ENCODE data around the gene PLAGL2.

PLAGL2 gene

DNA sequence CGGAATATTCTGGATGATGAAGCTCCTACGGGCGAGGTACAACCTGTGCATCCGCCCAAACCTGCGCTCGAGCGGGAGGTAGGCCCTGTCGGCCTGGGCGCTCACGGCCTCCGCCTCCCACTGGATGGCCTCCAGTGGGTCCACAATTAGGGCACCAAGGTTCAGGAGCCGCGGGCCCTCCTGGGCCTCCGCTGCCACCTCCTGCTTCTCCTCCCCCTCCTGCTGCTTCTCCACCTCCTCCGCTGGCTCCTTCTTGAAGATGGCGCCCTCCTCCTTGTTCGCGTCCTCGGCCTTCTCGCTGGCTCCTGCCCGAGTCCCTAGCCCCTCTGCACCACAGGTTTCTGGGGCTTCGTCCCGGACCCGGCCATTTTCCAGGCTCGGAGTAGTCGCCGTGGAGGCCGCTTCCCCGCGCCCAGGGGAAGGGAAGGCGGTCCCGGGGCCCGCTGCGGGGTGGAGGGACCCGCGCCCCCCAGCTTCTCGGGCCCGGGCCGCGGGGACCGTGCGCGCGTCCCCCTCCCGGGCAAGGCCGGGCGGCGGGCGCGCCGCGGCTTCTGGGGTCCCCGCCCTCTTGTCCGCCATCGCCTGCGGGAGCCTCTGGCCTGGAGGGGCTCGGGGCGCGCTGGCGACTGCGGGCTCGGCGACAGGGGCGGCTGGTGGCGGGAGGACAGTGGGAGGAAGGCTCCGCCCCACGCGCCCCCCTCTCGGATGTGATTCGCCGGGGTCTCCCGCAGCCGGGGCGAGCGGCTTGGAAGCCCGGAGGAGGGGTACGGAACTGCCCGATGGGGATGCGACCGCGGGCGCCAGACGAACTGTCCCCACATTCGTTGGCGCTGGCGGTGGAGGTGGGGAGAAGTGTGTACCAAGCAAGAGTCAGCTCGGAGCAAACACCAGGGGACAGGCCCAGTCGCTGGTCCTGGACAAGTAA, 17.6 kb downstream of the PLAGL2 start:
- Histone ChIP-seq H3K36me3 (ENCODE audit: control insufficient read depth in 1 of 2, insufficient read depth in 2 of 2, low read depth in 1 of 2, low read length in 2 of 2) (peaks cover 6 to 28% of the 10 kb centered on the region in 2 experiments), H4K8ac (ENCODE audit: low read length) (peak overlapping the region; percentile 92), H3K4me3 (ENCODE audit: insufficient read depth in 1 of 2, low read depth in 1 of 2, low read length in 2 of 2) (peak overlapping the region; percentile 60 to 75), H2BK120ac (ENCODE audit: low read depth, low read length) (peak overlapping the region; percentile 68), H3K4me2 (ENCODE audit: low read length, poor library complexity, severe bottlenecking) (peak overlapping the region; percentile 75), H3K23ac (ENCODE audit: low read length in 2 of 2) (no peak overlapping the region), H3K9me3 (ENCODE audit: control insufficient read depth, low read length) (no peaks in the 10 kb centered on the region), H2AK5ac (ENCODE audit: low read length, severe bottlenecking) (no peak overlapping the region), H3K4ac (ENCODE audit: low read depth in 1 of 2, low read length in 2 of 2) (peak overlapping the region; percentile 76 to 85), H2BK5ac (ENCODE audit: low read depth, low read length, poor library complexity, severe bottlenecking) (no peak overlapping the region), H3K4me1 (ENCODE audit: control insufficient read depth, insufficient read depth, low read depth, low read length) (peaks cover 22% of the 10 kb centered on the region), H3K9ac (ENCODE audit: low read length) (peak overlapping the region; percentile 94), H3K14ac (ENCODE audit: low read length in 2 of 2) (peak overlapping the region in 1 of 2 experiments; percentile 91), H3K27me3 (ENCODE audit: control insufficient read depth in 1 of 2, insufficient read depth in 1 of 2, low read length in 2 of 2) (no peaks in the 10 kb centered on the region), H3K27ac (ENCODE audit: low read length, poor library complexity, severe bottlenecking) (no peak overlapping the region), H3K79me1 (replicated peaks; ENCODE audit: low read length, poor library complexity, severe bottlenecking) (peaks cover 31% of the 10 kb centered on the region), H2AFZ (ENCODE audit: low read depth, low read length) (peak overlapping the region; percentile 67), H4K91ac (ENCODE audit: low read length) (peak overlapping the region; percentile 76), H2BK15ac (ENCODE audit: low read depth, poor library complexity, severe bottlenecking) (peak overlapping the region; percentile 75), H2BK12ac (ENCODE audit: low read length in 2 of 2) (no peak overlapping the region), H3K18ac (ENCODE audit: low read depth in 1 of 2, low read length in 2 of 2) (peak overlapping the region; percentile 20 to 58)
- WGBS = 11% methylated on average over 83 of the region's 88 CpGs
- peak; percentile 56 for DNase-seq

DNA sequence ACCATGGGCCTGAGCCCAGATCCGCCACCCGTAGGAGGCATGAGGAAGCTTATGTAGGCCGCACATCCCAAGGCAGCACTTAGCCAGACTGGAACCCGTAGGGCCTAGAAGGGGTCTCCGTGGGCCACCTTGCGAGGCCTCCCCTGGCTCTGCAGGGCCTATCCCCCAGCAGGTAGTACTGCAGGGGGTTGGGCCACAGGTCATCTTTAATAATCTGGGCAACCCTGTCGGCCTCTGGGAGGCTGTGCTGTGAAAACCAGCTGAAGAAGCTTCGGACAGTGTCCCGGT, 18.5 kb downstream of the PLAGL2 start:
- 98% methylated on average over 9 of the region's 9 CpGs for WGBS
- H3K9ac ChIP-seq (ENCODE audit: low read length) = peak overlapping the region; percentile 94
- H3K14ac ChIP-seq (ENCODE audit: low read length in 2 of 2) = peak overlapping the region in 1 of 2 experiments; percentile 91
- H2AFZ ChIP-seq (ENCODE audit: low read depth, low read length) = no peak overlapping the region
- no peak overlapping the region for H2BK15ac ChIP-seq (ENCODE audit: low read depth, poor library complexity, severe bottlenecking)
- H3K79me1 ChIP-seq (replicated peaks; ENCODE audit: low read length, poor library complexity, severe bottlenecking) = peaks cover 25% of the 10 kb centered on the region
- H3K4ac ChIP-seq (ENCODE audit: low read depth in 1 of 2, low read length in 2 of 2) = no peak overlapping the region
- H2BK12ac ChIP-seq (ENCODE audit: low read length in 2 of 2) = no peak overlapping the region
- no peak overlapping the region for H2BK120ac ChIP-seq (ENCODE audit: low read depth, low read length)
- H2AK5ac ChIP-seq (ENCODE audit: low read length, severe bottlenecking) = peak overlapping the region; percentile 17
- no peak for DNase-seq
- no peak overlapping the region for H2BK5ac ChIP-seq (ENCODE audit: low read depth, low read length, poor library complexity, severe bottlenecking)
- peak overlapping the region in 1 of 2 experiments; percentile 58 for H3K18ac ChIP-seq (ENCODE audit: low read depth in 1 of 2, low read length in 2 of 2)
- H3K4me3 ChIP-seq (ENCODE audit: insufficient read depth in 1 of 2, low read depth in 1 of 2, low read length in 2 of 2) = peak overlapping the region in 1 of 2 experiments; percentile 75
- no peak overlapping the region for H4K91ac ChIP-seq (ENCODE audit: low read length)
- no peak overlapping the region for H3K4me2 ChIP-seq (ENCODE audit: low read length, poor library complexity, severe bottlenecking)
- peaks cover 0 to 22% of the 10 kb centered on the region in 2 experiments for H3K36me3 ChIP-seq (ENCODE audit: control insufficient read depth in 1 of 2, insufficient read depth in 2 of 2, low read depth in 1 of 2, low read length in 2 of 2)
- no peak overlapping the region for H3K23ac ChIP-seq (ENCODE audit: low read length in 2 of 2)
- H3K9me3 ChIP-seq (ENCODE audit: control insufficient read depth, low read length) = no peaks in the 10 kb centered on the region
- peaks cover 23% of the 10 kb centered on the region for H3K4me1 ChIP-seq (ENCODE audit: control insufficient read depth, insufficient read depth, low read depth, low read length)
- peak overlapping the region; percentile 92 for H4K8ac ChIP-seq (ENCODE audit: low read length)
- no peaks in the 10 kb centered on the region for H3K27me3 ChIP-seq (ENCODE audit: control insufficient read depth in 1 of 2, insufficient read depth in 1 of 2, low read length in 2 of 2)
- no peak overlapping the region for H3K27ac ChIP-seq (ENCODE audit: low read length, poor library complexity, severe bottlenecking)

DNA sequence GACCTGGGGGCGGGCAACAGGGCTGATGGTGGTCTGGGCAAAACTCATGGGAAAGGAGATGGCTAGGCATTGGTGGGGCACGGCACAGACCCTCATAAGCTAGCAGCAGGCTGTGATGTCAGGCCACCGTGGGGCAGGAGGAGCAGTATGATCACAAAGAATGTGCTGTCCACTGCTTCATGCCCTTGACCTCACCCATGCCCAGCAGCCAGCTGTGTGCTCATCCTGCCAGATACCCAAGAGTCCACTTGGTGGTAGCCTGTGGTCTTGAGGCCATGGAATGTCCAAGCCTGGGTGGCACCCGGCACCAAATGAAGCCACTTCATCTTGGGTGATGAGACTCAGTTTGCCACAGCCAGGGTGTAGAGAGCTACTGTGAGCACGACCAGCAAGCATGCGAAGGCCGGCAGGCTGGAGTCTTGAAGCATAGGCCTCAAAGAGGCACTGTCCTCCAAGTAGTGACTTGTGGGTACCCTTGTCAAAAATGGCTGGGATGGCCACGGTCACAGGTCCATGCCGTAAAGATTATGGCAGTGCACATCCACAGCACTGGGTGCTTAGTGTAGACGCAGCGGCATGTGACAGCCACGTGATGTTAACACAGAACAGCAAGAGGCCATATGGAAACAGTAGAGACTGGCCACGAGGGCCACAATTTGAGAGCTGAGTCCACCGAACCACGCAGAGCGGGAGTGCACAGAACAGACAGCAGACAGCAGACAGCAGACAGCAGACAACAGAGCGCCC, 19.0 kb downstream of the PLAGL2 start:
- Histone ChIP-seq H3K9ac (ENCODE audit: low read length) (peak overlapping the region; percentile 94), H3K79me1 (replicated peaks; ENCODE audit: low read length, poor library complexity, severe bottlenecking) (peaks cover 22% of the 10 kb centered on the region), H3K36me3 (ENCODE audit: control insufficient read depth in 1 of 2, insufficient read depth in 2 of 2, low read depth in 1 of 2, low read length in 2 of 2) (peaks cover 0 to 19% of the 10 kb centered on the region in 2 experiments), H2BK15ac (ENCODE audit: low read depth, poor library complexity, severe bottlenecking) (no peak overlapping the region), H3K27me3 (ENCODE audit: control insufficient read depth in 1 of 2, insufficient read depth in 1 of 2, low read length in 2 of 2) (no peaks in the 10 kb centered on the region), H3K4me2 (ENCODE audit: low read length, poor library complexity, severe bottlenecking) (no peak overlapping the region), H3K18ac (ENCODE audit: low read depth in 1 of 2, low read length in 2 of 2) (no peak overlapping the region), H3K14ac (ENCODE audit: low read length in 2 of 2) (no peak overlapping the region), H2AFZ (ENCODE audit: low read depth, low read length) (no peak overlapping the region), H3K4me1 (ENCODE audit: control insufficient read depth, insufficient read depth, low read depth, low read length) (peaks cover 23% of the 10 kb centered on the region), H2AK5ac (ENCODE audit: low read length, severe bottlenecking) (no peak overlapping the region), H3K9me3 (ENCODE audit: control insufficient read depth, low read length) (no peaks in the 10 kb centered on the region), H3K27ac (ENCODE audit: low read length, poor library complexity, severe bottlenecking) (no peak overlapping the region), H3K4me3 (ENCODE audit: insufficient read depth in 1 of 2, low read depth in 1 of 2, low read length in 2 of 2) (no peak overlapping the region), H2BK12ac (ENCODE audit: low read length in 2 of 2) (no peak overlapping the region), H4K91ac (ENCODE audit: low read length) (no peak overlapping the region), H2BK5ac (ENCODE audit: low read depth, low read length, poor library complexity, severe bottlenecking) (no peak overlapping the region), H4K8ac (ENCODE audit: low read length) (no peak overlapping the region), H2BK120ac (ENCODE audit: low read depth, low read length) (no peak overlapping the region), H3K4ac (ENCODE audit: low read depth in 1 of 2, low read length in 2 of 2) (no peak overlapping the region), H3K23ac (ENCODE audit: low read length in 2 of 2) (no peak overlapping the region)
- DNase-seq = no peak
- WGBS = 97% methylated on average over 17 of the region's 17 CpGs

DNA sequence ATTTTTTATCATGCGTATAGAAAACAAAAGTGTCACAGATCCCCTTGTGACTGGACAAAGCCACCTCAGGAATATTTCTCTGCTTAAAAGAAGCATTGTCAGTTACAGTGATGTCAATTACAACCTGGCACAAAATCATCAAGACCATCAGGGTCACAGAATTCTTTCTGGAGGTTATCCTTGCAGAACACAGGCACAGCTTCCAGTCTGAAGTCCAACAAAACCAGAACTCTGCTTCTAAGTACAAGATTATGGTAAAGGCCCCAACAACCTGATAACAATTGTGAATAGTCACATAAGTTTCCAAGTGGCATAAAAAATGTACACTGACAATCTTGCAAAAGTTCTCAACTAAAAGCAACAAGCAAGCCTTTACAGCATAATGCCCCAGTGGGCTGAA, 21.0 kb downstream of the PLAGL2 start:
- Histone ChIP-seq H3K14ac (ENCODE audit: low read length in 2 of 2) (no peak overlapping the region), H3K4me3 (ENCODE audit: insufficient read depth in 1 of 2, low read depth in 1 of 2, low read length in 2 of 2) (no peak overlapping the region), H4K91ac (ENCODE audit: low read length) (no peak overlapping the region)

More for the DNA sequence above, 21.0 kb downstream of the PLAGL2 start:
- Histone ChIP-seq H3K4me2 (ENCODE audit: low read length, poor library complexity, severe bottlenecking) (no peak overlapping the region), H2BK12ac (ENCODE audit: low read length in 2 of 2) (no peak overlapping the region), H4K8ac (ENCODE audit: low read length) (no peak overlapping the region), H3K4me1 (ENCODE audit: control insufficient read depth, insufficient read depth, low read depth, low read length) (peaks cover 23% of the 10 kb centered on the region), H2BK5ac (ENCODE audit: low read depth, low read length, poor library complexity, severe bottlenecking) (no peak overlapping the region), H2BK120ac (ENCODE audit: low read depth, low read length) (no peak overlapping the region), H3K23ac (ENCODE audit: low read length in 2 of 2) (no peak overlapping the region), H3K18ac (ENCODE audit: low read depth in 1 of 2, low read length in 2 of 2) (no peak overlapping the region), H3K4ac (ENCODE audit: low read depth in 1 of 2, low read length in 2 of 2) (no peak overlapping the region), H2BK15ac (ENCODE audit: low read depth, poor library complexity, severe bottlenecking) (no peak overlapping the region), H2AFZ (ENCODE audit: low read depth, low read length) (no peak overlapping the region), H3K9me3 (ENCODE audit: control insufficient read depth, low read length) (no peaks in the 10 kb centered on the region), H2AK5ac (ENCODE audit: low read length, severe bottlenecking) (no peak overlapping the region), H3K9ac (ENCODE audit: low read length) (no peak overlapping the region), H3K36me3 (ENCODE audit: control insufficient read depth in 1 of 2, insufficient read depth in 2 of 2, low read depth in 1 of 2, low read length in 2 of 2) (peaks cover 0 to 11% of the 10 kb centered on the region in 2 experiments), H3K27ac (ENCODE audit: low read length, poor library complexity, severe bottlenecking) (no peak overlapping the region), H3K79me1 (replicated peaks; ENCODE audit: low read length, poor library complexity, severe bottlenecking) (peaks cover 19% of the 10 kb centered on the region), H3K27me3 (ENCODE audit: control insufficient read depth in 1 of 2, insufficient read depth in 1 of 2, low read length in 2 of 2) (no peaks in the 10 kb centered on the region)
- 100% methylated on average over 1 of the region's 1 CpG for WGBS
- no peak for DNase-seq

Data from mesenchymal stem cell (in vitro differentiated cells and primary cell).